ENCODE data around the gene RPL7L1. TPM values are rescaled to one million over a fixed set of nuclear protein-coding genes. Genes with fewer than 3 reads are reported as not detected.

Gene RPL7L1
- total RNA-seq, 4 donors from 2014 or later: 27.3 to 57.1 (median 43.4) TPM

DNA sequence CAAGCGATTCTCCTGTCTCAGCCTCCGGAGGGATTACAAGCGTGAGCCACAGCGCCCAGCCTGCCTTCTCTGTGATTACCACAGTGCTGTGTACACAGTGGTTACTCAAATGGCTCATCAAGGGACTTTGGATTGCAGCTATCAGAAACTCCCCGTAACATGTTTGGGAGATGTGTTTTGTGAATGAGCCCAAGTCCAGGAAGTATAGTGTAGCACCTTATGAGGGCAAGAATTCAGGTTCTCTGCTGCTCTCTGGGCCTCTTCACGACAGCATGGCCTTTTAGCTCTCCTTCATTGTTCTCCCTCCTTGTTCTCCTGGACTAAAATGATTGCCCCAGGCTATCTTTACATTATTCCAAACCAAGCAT, 34.1 kb upstream of the RPL7L1 start:
- Histone ChIP-seq H3K27me3 (no peaks in the 10 kb centered on the region), H3K9me3 (no peaks in the 10 kb centered on the region), H3K4me1 (peaks cover 0 to 20% (median 3%) of the 10 kb centered on the region in 4 donors), H3K36me3 (peaks cover 0 to 4% (median 0%) of the 10 kb centered on the region in 4 donors), H3K4me3 (no peak overlapping the region), H3K27ac (peak overlapping the region; percentile 11 to 32 (median 22))
- in situ Hi-C loops (cut with MboI; ENCODE audit: low pct_ligation_motif_present in 1 of 4, low pct_unique_long_range_greater_than_20kb in 1 of 4, low sequenced_read_pairs in 3 of 4): no loop called here
- TF ChIP-seq POLR2AphosphoS5 (IDR thresholded peaks at IDR 0.05) (peak in 2 of 3 donors; percentile 28 to 76), CTCF (IDR thresholded peaks at IDR 0.05) (no peak), EP300 (IDR thresholded peaks at IDR 0.05; ENCODE audit: low read depth) (no peak), POLR2A (IDR thresholded peaks at IDR 0.05) (no peak)
- DNase-seq: peak; percentile 71
- intact Hi-C loops (cut with DNase I; ENCODE audit: low total_unique reads): no loop called here
- 0 to 47% methylated on average over 3 to 6 of the region's 6 CpGs for WGBS, 2 donors (ENCODE audit: low coverage in 1 of 2)

GRCh38 chr6:42846505-42846904, 32.9 kb upstream of the RPL7L1 start:
- Histone ChIP-seq H3K4me3 (no peak overlapping the region), H3K9me3 (no peaks in the 10 kb centered on the region), H3K4me1 (peaks cover 0 to 25% (median 5%) of the 10 kb centered on the region in 4 donors), H3K36me3 (peaks cover 0 to 4% (median 0%) of the 10 kb centered on the region in 4 donors), H3K27ac (no peak overlapping the region), H3K27me3 (no peaks in the 10 kb centered on the region)
- 88% methylated on average over 2 of the region's 2 CpGs; no CpG with 5 or more reads in 1 of the 2 donors for WGBS, 2 donors (ENCODE audit: low coverage in 1 of 2)
- in situ Hi-C loops (cut with MboI; ENCODE audit: low pct_ligation_motif_present in 1 of 4, low pct_unique_long_range_greater_than_20kb in 1 of 4, low sequenced_read_pairs in 3 of 4): no loop called here
- no peak for DNase-seq
- TF ChIP-seq CTCF (IDR thresholded peaks at IDR 0.05) (no peak), POLR2AphosphoS5 (IDR thresholded peaks at IDR 0.05) (no peak), EP300 (IDR thresholded peaks at IDR 0.05; ENCODE audit: low read depth) (no peak), POLR2A (IDR thresholded peaks at IDR 0.05) (no peak)
- intact Hi-C loops (cut with DNase I; ENCODE audit: low total_unique reads): no loop called here

GRCh38 chr6:42848700-42849099, 30.7 kb upstream of the RPL7L1 start:
- TF ChIP-seq POLR2A (IDR thresholded peaks at IDR 0.05) (no peak), POLR2AphosphoS5 (IDR thresholded peaks at IDR 0.05) (no peak), CTCF (IDR thresholded peaks at IDR 0.05) (no peak), EP300 (IDR thresholded peaks at IDR 0.05; ENCODE audit: low read depth) (no peak)
- in situ Hi-C loops (cut with MboI; ENCODE audit: low pct_ligation_motif_present in 1 of 4, low pct_unique_long_range_greater_than_20kb in 1 of 4, low sequenced_read_pairs in 3 of 4) (no loop called here), intact Hi-C loops (cut with DNase I; ENCODE audit: low total_unique reads) (loop anchor here (1.0 kb wide), 1 partner anchor 10 kb away; no protein-coding TSS in a partner anchor)
- peaks cover 0 to 25% (median 5%) of the 10 kb centered on the region in 4 donors for H3K4me1 ChIP-seq
- WGBS, 2 donors (ENCODE audit: low coverage in 1 of 2): 91 to 95% methylated on average over 4 of the region's 4 CpGs
- no peaks in the 10 kb centered on the region for H3K9me3 ChIP-seq
- H3K27me3 ChIP-seq: no peaks in the 10 kb centered on the region
- H3K4me3 ChIP-seq: no peak overlapping the region
- no peak overlapping the region for H3K27ac ChIP-seq
- no peak for DNase-seq
- H3K36me3 ChIP-seq: peaks cover 0 to 20% (median 8%) of the 10 kb centered on the region in 4 donors

- Histone ChIP-seq H3K27ac (no peak overlapping the region), H3K9me3 (no peaks in the 10 kb centered on the region), H3K36me3 (peaks cover 0 to 44% (median 15%) of the 10 kb centered on the region in 4 donors), H3K27me3 (no peaks in the 10 kb centered on the region), H3K4me1 (peaks cover 0 to 9% (median 2%) of the 10 kb centered on the region in 4 donors), H3K4me3 (no peak overlapping the region)
- DNase-seq: no peak
- WGBS, 2 donors (ENCODE audit: low coverage in 1 of 2): 97% methylated on average over 2 of the region's 2 CpGs; no CpG with 5 or more reads in 1 of the 2 donors
- TF ChIP-seq EP300 (IDR thresholded peaks at IDR 0.05; ENCODE audit: low read depth): no peak
- no peak for TF ChIP-seq POLR2AphosphoS5 (IDR thresholded peaks at IDR 0.05)
- no peak for TF ChIP-seq CTCF (IDR thresholded peaks at IDR 0.05)
- TF ChIP-seq POLR2A (IDR thresholded peaks at IDR 0.05): no peak
- in situ Hi-C loops (cut with MboI; ENCODE audit: low pct_ligation_motif_present in 1 of 4, low pct_unique_long_range_greater_than_20kb in 1 of 4, low sequenced_read_pairs in 3 of 4): loop anchor here in 1 of 4 donors (25.0 kb wide), 1 partner anchor 114 kb away; the partner anchor contains the start of gene TBCC
- intact Hi-C loops (cut with DNase I; ENCODE audit: low total_unique reads): no loop called here
Measured at GRCh38 chr6:42851599-42851998, 27.8 kb upstream of the RPL7L1 start.

Measured in transverse colon (tissue), 4 donors.